GM23338 (cell line): ENCODE data around the gene MAST3. TPM values are rescaled to one million over a fixed set of nuclear protein-coding genes. Genes with fewer than 3 reads are reported as not detected.

Experiments used
- ATAC-seq: fragments of 200-7000 bp; cut with Tn5 transposase; 3 replicates; pipeline ENCODE4 v1.9.1; 2020
- DNase-seq: peaks from one replicate; pipeline ENCODE4 v3.0.0-alpha.2; 2015; ENCODE audit warnings: low spot score
- H2AFZ ChIP-seq: fragments of 200-600 bp; sonication (generic); 2 replicates; pipeline ENCODE4 v1.8.0; 2016; ENCODE audit warnings: antibody characterized with exemption, mild to moderate bottlenecking, moderate library complexity
- H3F3A ChIP-seq: fragments of 200-600 bp; sonication (generic); replicated peaks from 2 replicates; pipeline ENCODE4 v1.8.0; 2017; ENCODE audit warnings: antibody characterized with exemption, mixed run types, low read depth
- H3K27ac ChIP-seq: fragments of 200-600 bp; sonication (generic); 2 replicates; pipeline ENCODE4 v1.6.1; 2016; ENCODE audit warnings: low read depth
- H3K27me3 ChIP-seq: fragments of 200-600 bp; sonication (generic); 2 replicates; pipeline ENCODE4 v1.8.0; 2016; ENCODE audit warnings: mild to moderate bottlenecking, mixed run types, moderate library complexity; ENCODE audit not compliant: insufficient read depth
- H3K36me3 ChIP-seq: fragments of 200-600 bp; sonication (generic); 2 replicates; pipeline ENCODE4 v1.8.0; 2016; ENCODE audit warnings: mild to moderate bottlenecking; ENCODE audit not compliant: insufficient read depth
- H3K4me1 ChIP-seq: fragments of 200-600 bp; sonication (generic); 2 replicates; pipeline ENCODE4 v1.8.0; 2016; ENCODE audit warnings: mild to moderate bottlenecking, moderate library complexity; ENCODE audit not compliant: insufficient read depth
- H3K4me2 ChIP-seq: fragments of 200-600 bp; sonication (generic); 2 replicates; pipeline ENCODE4 v1.7.1; 2017; ENCODE audit warnings: mixed run types
- H3K4me3 ChIP-seq: fragments of 200-600 bp; sonication (generic); 2 replicates; pipeline ENCODE4 v1.6.1; 2016; ENCODE audit warnings: mixed run types
- H3K79me2 ChIP-seq: fragments of 200-600 bp; sonication (generic); replicated peaks from 2 replicates; pipeline ENCODE4 v1.8.0; 2017; ENCODE audit warnings: mild to moderate bottlenecking; ENCODE audit not compliant: insufficient read depth
- H3K9me2 ChIP-seq: fragments of 200-600 bp; sonication (generic); 2 replicates; pipeline ENCODE4 v1.8.0; 2017; ENCODE audit not compliant: insufficient read depth
- H4K20me1 ChIP-seq: fragments of 200-600 bp; sonication (generic); replicated peaks from 2 replicates; pipeline ENCODE4 v1.8.0; 2017; ENCODE audit warnings: mild to moderate bottlenecking; ENCODE audit not compliant: insufficient read depth
- H3K27ac Mint-ChIP-seq: 2 replicates; pipeline ENCODE4 v1.8.0; 2020; ENCODE audit warnings: inconsistent platforms, mild to moderate bottlenecking, moderate library complexity, mixed read lengths
- H3K27me3 Mint-ChIP-seq: 3 replicates; pipeline ENCODE4 v1.8.0; 2022; ENCODE audit warnings: low read depth, mild to moderate bottlenecking, moderate library complexity, mixed read lengths, inconsistent platforms; ENCODE audit not compliant: insufficient read depth, poor library complexity
- H3K36me3 Mint-ChIP-seq: 3 replicates; pipeline ENCODE4 v1.8.0; 2021; ENCODE audit warnings: low read depth, mild to moderate bottlenecking, inconsistent platforms, moderate library complexity, mixed read lengths
- H3K4me1 Mint-ChIP-seq: 3 replicates; pipeline ENCODE4 v1.8.0; 2020; ENCODE audit warnings: mild to moderate bottlenecking, inconsistent platforms, mixed read lengths
- H3K4me3 Mint-ChIP-seq: 3 replicates; pipeline ENCODE4 v1.8.0; 2021; ENCODE audit warnings: moderate library complexity, mild to moderate bottlenecking, inconsistent platforms, mixed read lengths
- H3K9me3 Mint-ChIP-seq: 3 replicates; pipeline ENCODE4 v1.8.0; 2020; ENCODE audit warnings: moderate library complexity, mild to moderate bottlenecking, inconsistent platforms, mixed read lengths
- CREB1 ChIP-seq: fragments of 250-450 bp; sonication (Bioruptor Pico); IDR thresholded peaks from 2 replicates; pipeline ENCODE4 v1.5.0; 2020; ENCODE audit warnings: low read depth, mild to moderate bottlenecking, moderate library complexity
- ETS1 ChIP-seq: IDR thresholded peaks from 2 replicates; pipeline ENCODE4 v1.6.1; 2016; ENCODE audit warnings: antibody characterized with exemption
- EZH2 ChIP-seq: fragments of 200-600 bp; sonication (generic); IDR thresholded peaks from one replicate; pipeline ENCODE4 v1.8.0; 2017; ENCODE audit warnings: antibody characterized with exemption, mild to moderate bottlenecking, low read depth; ENCODE audit not compliant: unreplicated experiment
- EZH2phosphoT487 ChIP-seq: fragments of 200-600 bp; sonication (generic); IDR thresholded peaks from one replicate; pipeline ENCODE4 v1.8.1; 2018; ENCODE audit warnings: antibody characterized with exemption; ENCODE audit not compliant: unreplicated experiment
- JUNB ChIP-seq: IDR thresholded peaks from one replicate; pipeline ENCODE4 v1.6.1; 2016; ENCODE audit warnings: antibody characterized with exemption; ENCODE audit not compliant: unreplicated experiment
- NANOG ChIP-seq: IDR thresholded peaks from 2 replicates; pipeline ENCODE4 v1.6.1; 2016; ENCODE audit warnings: antibody characterized with exemption, borderline replicate concordance
- POLR2AphosphoS5 ChIP-seq: IDR thresholded peaks from 2 replicates; pipeline ENCODE4 v1.6.1; 2016; ENCODE audit warnings: antibody characterized with exemption, low read depth
- ZNF114 ChIP-seq: fragments of 250-450 bp; sonication (Bioruptor Pico); IDR thresholded peaks from 2 replicates; pipeline ENCODE4 v1.5.0; 2020; ENCODE audit warnings: mild to moderate bottlenecking, moderate library complexity
- polyA plus RNA-seq: library from polyadenylated mRNA; unstranded; fragments of >200 nt; fragmentation: Nextera tagmentation; extraction: Ambion mirVana; gene quantifications from 2 replicates; pipeline ENCODE4 v1.2.1, GENCODE V29; 2016
- total RNA-seq: library from RNA; depleted of rRNA; stranded (reverse); fragments of >200 nt; shearing (Covaris generic); gene quantifications from 2 replicates; pipeline ENCODE4 v1.2.3, GENCODE V29; 2014
- TF ChIP-seq, protein P1 (sequence below): IDR thresholded peaks from one replicate; pipeline ENCODE4 v1.6.1; 2018; ENCODE audit warnings: antibody characterized with exemption; ENCODE audit not compliant: unreplicated experiment
- TF ChIP-seq, protein P2 (sequence below), 2 experiments: fragments of 200-600 bp in 1 of 2; sonication (generic) in 1 of 2; conservative IDR thresholded peaks; 2 replicates each; pipeline versions ENCODE4 v1.5.1 to v1.6.1; 2016 to 2017; ENCODE audit warnings: antibody characterized with exemption in 2 of 2, low read depth in 2 of 2, mild to moderate bottlenecking in 2 of 2, moderate library complexity in 1 of 2

Gene MAST3
- total and polyA plus RNA-seq, 2 experiments from 2014 or later = 5.6 to 8.8 TPM

DNA sequence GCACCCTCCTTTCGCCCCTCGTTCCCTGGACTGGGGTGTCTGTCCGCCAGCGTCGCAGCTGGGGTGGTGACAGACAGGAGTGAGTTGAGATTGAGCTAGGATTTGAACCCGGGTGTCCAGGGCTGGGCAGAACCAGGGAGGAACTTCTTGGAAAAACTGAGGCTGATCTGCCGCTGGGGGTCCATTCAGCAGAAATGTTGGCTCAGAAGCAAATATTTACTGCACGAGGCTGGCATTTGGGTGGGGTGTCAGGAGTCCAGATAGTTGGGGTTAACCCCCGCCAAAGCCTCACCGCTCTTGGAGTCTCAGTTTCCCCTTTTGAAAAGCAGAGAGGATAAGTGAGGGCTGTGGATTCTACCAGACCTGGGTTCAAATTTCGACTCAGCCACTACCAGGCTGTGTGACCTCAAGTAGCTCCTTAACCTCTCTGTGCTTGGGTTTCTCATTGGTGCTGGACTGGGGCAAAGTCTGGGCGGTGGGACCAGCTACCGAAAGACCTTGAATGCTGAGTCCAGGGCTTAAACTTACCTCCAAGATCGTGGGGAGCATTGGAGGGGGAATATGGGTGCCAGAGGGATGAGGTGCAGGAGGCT is 20.9 kb downstream of the MAST3 start (continued):
- TF ChIP-seq, protein P1, sequence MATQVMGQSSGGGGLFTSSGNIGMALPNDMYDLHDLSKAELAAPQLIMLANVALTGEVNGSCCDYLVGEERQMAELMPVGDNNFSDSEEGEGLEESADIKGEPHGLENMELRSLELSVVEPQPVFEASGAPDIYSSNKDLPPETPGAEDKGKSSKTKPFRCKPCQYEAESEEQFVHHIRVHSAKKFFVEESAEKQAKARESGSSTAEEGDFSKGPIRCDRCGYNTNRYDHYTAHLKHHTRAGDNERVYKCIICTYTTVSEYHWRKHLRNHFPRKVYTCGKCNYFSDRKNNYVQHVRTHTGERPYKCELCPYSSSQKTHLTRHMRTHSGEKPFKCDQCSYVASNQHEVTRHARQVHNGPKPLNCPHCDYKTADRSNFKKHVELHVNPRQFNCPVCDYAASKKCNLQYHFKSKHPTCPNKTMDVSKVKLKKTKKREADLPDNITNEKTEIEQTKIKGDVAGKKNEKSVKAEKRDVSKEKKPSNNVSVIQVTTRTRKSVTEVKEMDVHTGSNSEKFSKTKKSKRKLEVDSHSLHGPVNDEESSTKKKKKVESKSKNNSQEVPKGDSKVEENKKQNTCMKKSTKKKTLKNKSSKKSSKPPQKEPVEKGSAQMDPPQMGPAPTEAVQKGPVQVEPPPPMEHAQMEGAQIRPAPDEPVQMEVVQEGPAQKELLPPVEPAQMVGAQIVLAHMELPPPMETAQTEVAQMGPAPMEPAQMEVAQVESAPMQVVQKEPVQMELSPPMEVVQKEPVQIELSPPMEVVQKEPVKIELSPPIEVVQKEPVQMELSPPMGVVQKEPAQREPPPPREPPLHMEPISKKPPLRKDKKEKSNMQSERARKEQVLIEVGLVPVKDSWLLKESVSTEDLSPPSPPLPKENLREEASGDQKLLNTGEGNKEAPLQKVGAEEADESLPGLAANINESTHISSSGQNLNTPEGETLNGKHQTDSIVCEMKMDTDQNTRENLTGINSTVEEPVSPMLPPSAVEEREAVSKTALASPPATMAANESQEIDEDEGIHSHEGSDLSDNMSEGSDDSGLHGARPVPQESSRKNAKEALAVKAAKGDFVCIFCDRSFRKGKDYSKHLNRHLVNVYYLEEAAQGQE = no peak
- TF ChIP-seq JUNB (no peak), POLR2AphosphoS5 (no peak), CREB1 (CRISPR knock-in tag) (no peak), NANOG (no peak)
- TF ChIP-seq, protein P2, sequence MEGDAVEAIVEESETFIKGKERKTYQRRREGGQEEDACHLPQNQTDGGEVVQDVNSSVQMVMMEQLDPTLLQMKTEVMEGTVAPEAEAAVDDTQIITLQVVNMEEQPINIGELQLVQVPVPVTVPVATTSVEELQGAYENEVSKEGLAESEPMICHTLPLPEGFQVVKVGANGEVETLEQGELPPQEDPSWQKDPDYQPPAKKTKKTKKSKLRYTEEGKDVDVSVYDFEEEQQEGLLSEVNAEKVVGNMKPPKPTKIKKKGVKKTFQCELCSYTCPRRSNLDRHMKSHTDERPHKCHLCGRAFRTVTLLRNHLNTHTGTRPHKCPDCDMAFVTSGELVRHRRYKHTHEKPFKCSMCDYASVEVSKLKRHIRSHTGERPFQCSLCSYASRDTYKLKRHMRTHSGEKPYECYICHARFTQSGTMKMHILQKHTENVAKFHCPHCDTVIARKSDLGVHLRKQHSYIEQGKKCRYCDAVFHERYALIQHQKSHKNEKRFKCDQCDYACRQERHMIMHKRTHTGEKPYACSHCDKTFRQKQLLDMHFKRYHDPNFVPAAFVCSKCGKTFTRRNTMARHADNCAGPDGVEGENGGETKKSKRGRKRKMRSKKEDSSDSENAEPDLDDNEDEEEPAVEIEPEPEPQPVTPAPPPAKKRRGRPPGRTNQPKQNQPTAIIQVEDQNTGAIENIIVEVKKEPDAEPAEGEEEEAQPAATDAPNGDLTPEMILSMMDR (conservative IDR thresholded peaks at IDR 0.05; ENCODE audit: low read depth in 2 of 2) = no peak

- Histone ChIP-seq H3K27me3 (no peaks in the 10 kb centered on the region), H3K4me2 (peak overlapping the region; percentile 91), H3K27ac (no peak overlapping the region), H3F3A (no peaks in the 10 kb centered on the region), H3K36me3 (no peaks in the 10 kb centered on the region), H3K79me2 (peaks cover 13% of the 10 kb centered on the region), H4K20me1 (peaks cover 7% of the 10 kb centered on the region), H3K9me2 (no peaks in the 10 kb centered on the region), H2AFZ (no peak overlapping the region), H3K4me1 (peaks cover 14% of the 10 kb centered on the region; the same call in 1 of the 2 replicates), H3K4me3 (peak overlapping the region; percentile 81)
- Mint-ChIP-seq H3K27me3 (peaks cover 11% of the 10 kb centered on the region), H3K4me1 (peaks cover 20% of the 10 kb centered on the region), H3K27ac (no peak overlapping the region), H3K36me3 (peaks cover 5% of the 10 kb centered on the region), H3K9me3 (no peaks in the 10 kb centered on the region), H3K4me3 (peak overlapping the region; percentile 83)
- no peak for DNase-seq
- ATAC-seq = no peak
- TF ChIP-seq, protein P1 = no peak
- TF ChIP-seq EZH2phosphoT487 = no peak
- TF ChIP-seq ZNF114 (CRISPR knock-in tag) = no peak
- TF ChIP-seq EZH2 = no peak
- TF ChIP-seq, protein P2 (conservative IDR thresholded peaks at IDR 0.05; ENCODE audit: low read depth in 2 of 2) = no peak
- no peak for TF ChIP-seq POLR2AphosphoS5
- TF ChIP-seq ETS1 = no peak
- no peak for TF ChIP-seq CREB1 (CRISPR knock-in tag)
Measured at GRCh38 chr19:18119013-18119716, 21.6 kb downstream of the MAST3 start.
